Heart left ventricle (tissue), 16 donors: ENCODE measurements around the gene CKB. TPM values are rescaled to one million over a fixed set of nuclear protein-coding genes. Genes with fewer than 3 reads are reported as not detected.

Experiments used
- ATAC-seq, 4 donors: fragments of 200-7000 bp; cut with Tn5 transposase; one replicate each; pipeline ENCODE4 v1.9.1; 2020 to 2022; ENCODE audit warnings: moderate library complexity in 4 of 4, mild to moderate bottlenecking in 3 of 4, moderate number of reproducible peaks in 1 of 4
- DNase-seq, 5 donors: peaks; one replicate each; pipeline ENCODE4 v3.0.0-alpha.2; 2020
- H3K27ac ChIP-seq, 12 donors: fragments of 200-600 bp; sonication (generic) in 4 of 12; one replicate each; pipeline versions ENCODE4 v1.5.0 to v1.8.0; 2016 to 2022; ENCODE audit warnings: mild to moderate bottlenecking in 2 of 12
- H3K27me3 ChIP-seq, 9 donors: fragments of 200-600 bp; sonication (generic) in 2 of 9; one replicate each; pipeline versions ENCODE4 v1.5.1 to v1.8.0; 2016 to 2022; ENCODE audit warnings: mild to moderate bottlenecking in 3 of 9
- H3K36me3 ChIP-seq, 9 donors: fragments of 200-600 bp; sonication (generic) in 2 of 9; one replicate each; pipeline versions ENCODE4 v1.5.0 to v1.8.0; 2018 to 2022; ENCODE audit warnings: mild to moderate bottlenecking in 2 of 9
- H3K4me1 ChIP-seq, 12 donors: fragments of 200-600 bp; sonication (generic) in 4 of 12; one replicate each; pipeline versions ENCODE4 v1.5.0 to v1.8.0; 2016 to 2022; ENCODE audit warnings: mild to moderate bottlenecking in 3 of 12
- H3K4me3 ChIP-seq, 12 donors: fragments of 200-600 bp; sonication (generic) in 4 of 12; one replicate each; pipeline versions ENCODE4 v1.5.0 to v1.8.0; 2017 to 2022; ENCODE audit warnings: mild to moderate bottlenecking in 9 of 12, moderate library complexity in 4 of 12
- H3K9me3 ChIP-seq, 12 donors: fragments of 200-600 bp; sonication (generic) in 4 of 12; one replicate each; pipeline versions ENCODE4 v1.5.0 to v1.8.0; 2016 to 2022; ENCODE audit warnings: mild to moderate bottlenecking in 1 of 12
- CTCF ChIP-seq, 12 donors: fragments of 200-600 bp; sonication (generic) in 4 of 12; IDR thresholded peaks; one replicate each; pipeline versions ENCODE4 v1.5.0 to v1.8.0; 2018 to 2022; ENCODE audit warnings: antibody characterized with exemption in 12 of 12, mild to moderate bottlenecking in 5 of 12
- POLR2A ChIP-seq, 2 donors: fragments of 450-650 bp; IDR thresholded peaks; one replicate each; pipeline ENCODE4 v1.6.1; 2017; ENCODE audit warnings: antibody characterized with exemption in 2 of 2, mild to moderate bottlenecking in 2 of 2, moderate library complexity in 2 of 2
- WGBS, 4 donors: extraction: QIAGEN DNeasy Blood & Tissue Kit in 2 of 4; methylation state at CpG; one replicate each; pipeline versions ENCODE4 v1.1.5 to v1.1.7; 2013 to 2018; 5-methylcytosine and 5-hydroxymethylcytosine counted together
- intact Hi-C, 10 donors: fragments of 100-400 bp; cut with DNase I; formaldehyde crosslinking; loops; one replicate each; pipeline versions ENCODE4 v1.11.1 to v1.14.2; 2022
- polyA plus RNA-seq, 2 donors: library from polyadenylated mRNA; stranded (reverse); fragments of 200-250 nt; gene quantifications; one replicate each; pipeline ENCODE4 v1.2.3, GENCODE V29; 2013
- total RNA-seq, 9 donors: library from RNA; depleted of rRNA in 2 of 9; stranded (reverse); fragments of >200 nt in 2 of 9; fragmentation: NEBNext Ultra II Directional in 3 of 9; extraction: Animal tissue kit (Norgen Biotek cat#: 25700) in 3 of 9; gene quantifications; one replicate each; pipeline versions ENCODE4 v1.1.0 to v1.2.4, GENCODE V29; 2016 to 2023
- donor health status: ischemic (EF 13 %, LVEDD 7.1; RV severe dilation, severe dysfunction).
- donor health status: healthy with polysubstance abuse.
- donor health status: DM: no; HTN: yes; CAD: no.
- donor health status: DM: no; HTN: no; CAD: no.
- donor health status: ischemic (EF 25% LVEDD 6.9; RV normal size, moderate dysfunction).
- donor health status: ischemic (EF 25% LVEDD 5.7; RV mildly dilated, moderate dysfunction).
- donor health status: healthy.
- donor health status: DM: yes; HTN: yes; CAD: no.
- donor health status: ischemic (EF 35%, LVEDD 5.7; RV mildly dilated, moderate dysfunction).
- donor health status: nonischemic (EF 11% LVEDD 7.7; RV severe dilation, severe dysfunction).
- donor health status: DM: yes; HTN: yes; CAD: no.
- donor health status: PGD.
- donor health status: ischemic (EF 29% LVEDD 5.4; RV normal size, mild dysfunction).
- donor health status: nonischemic (EF 23%, LVEDD 6.1; RV moderate dilation, normal function).

Gene CKB
- total and polyA plus RNA-seq, 11 donors = 203 to 1,105 (median 529) TPM

- peak in 3 of 5 donors; percentile 59 to 72 (median 71) for DNase-seq
- H3K36me3 ChIP-seq = peaks cover 0 to 11% (median 0%) of the 10 kb centered on the region in 9 donors
- no peaks in the 10 kb centered on the region for H3K9me3 ChIP-seq
- peak overlapping the region in 11 of 12 donors; percentile 54 to 96 (median 73) for H3K27ac ChIP-seq
- peaks cover 0 to 34% (median 0%) of the 10 kb centered on the region in 9 donors for H3K27me3 ChIP-seq
- WGBS, 4 donors = 0 to 1% (median 0%) methylated on average over 1 to 77 of the region's 77 CpGs
- intact Hi-C loops = no loop called here
- peaks cover 0 to 86% (median 54%) of the 10 kb centered on the region in 12 donors for H3K4me1 ChIP-seq
- ATAC-seq = peak in 3 of 4 donors; percentile 42 to 54 (median 50)
- peak overlapping the region; percentile 38 to 70 (median 62) for H3K4me3 ChIP-seq
- TF ChIP-seq POLR2A (IDR thresholded peaks at IDR 0.05) (no peak), CTCF (IDR thresholded peaks at IDR 0.05) (peak in 1 of 12 donors; percentile 4)
These were observed 1.1 kb downstream of the CKB start for GRCh38 chr14:103521438-103521950.

- Histone ChIP-seq H3K27me3 (peaks cover 0 to 34% (median 0%) of the 10 kb centered on the region in 9 donors), H3K9me3 (no peaks in the 10 kb centered on the region), H3K36me3 (peaks cover 0 to 11% (median 0%) of the 10 kb centered on the region in 9 donors), H3K27ac (peak overlapping the region in 11 of 12 donors; percentile 54 to 96 (median 73)), H3K4me3 (peak overlapping the region; percentile 38 to 70 (median 62)), H3K4me1 (peaks cover 0 to 86% (median 50%) of the 10 kb centered on the region in 12 donors)
- intact Hi-C loops = no loop called here
- ATAC-seq = peak; percentile 21 to 59 (median 50)
- WGBS, 4 donors = 1 to 6% (median 5%) methylated on average over 23 to 64 of the region's 66 CpGs
- no peak for TF ChIP-seq POLR2A (IDR thresholded peaks at IDR 0.05)
- peak; percentile 41 to 73 (median 56) for TF ChIP-seq CTCF (IDR thresholded peaks at IDR 0.05)
- peak; percentile 81 to 92 (median 83) for DNase-seq
These were observed 1.8 kb downstream of the CKB start for GRCh38 chr14:103520657-103521437.

- Histone ChIP-seq H3K4me3 (peak overlapping the region in 7 of 12 donors; percentile 43 to 70 (median 64)), H3K27ac (peak overlapping the region in 9 of 12 donors; percentile 65 to 96 (median 78)), H3K36me3 (peaks cover 0 to 11% (median 0%) of the 10 kb centered on the region in 9 donors), H3K27me3 (peaks cover 0 to 34% (median 0%) of the 10 kb centered on the region in 9 donors), H3K9me3 (no peaks in the 10 kb centered on the region), H3K4me1 (peaks cover 0 to 83% (median 50%) of the 10 kb centered on the region in 12 donors)
- ATAC-seq (no peak), DNase-seq (no peak)
- intact Hi-C loops = no loop called here
- no peak for TF ChIP-seq CTCF (IDR thresholded peaks at IDR 0.05)
- no peak for TF ChIP-seq POLR2A (IDR thresholded peaks at IDR 0.05)
- 68 to 84% (median 80%) methylated on average over 3 to 10 of the region's 10 CpGs for WGBS, 4 donors
These were observed 2.4 kb downstream of the CKB start for GRCh38 chr14:103520269-103520656.

- intact Hi-C loops = loop anchor here in 6 of 10 donors (1.0 to 5.0 kb wide), 4 partner anchors 23 to 32 kb away; no protein-coding TSS in a partner anchor
- TF ChIP-seq POLR2A (IDR thresholded peaks at IDR 0.05) = no peak
- no peak for TF ChIP-seq CTCF (IDR thresholded peaks at IDR 0.05)
- ATAC-seq = no peak
- WGBS, 4 donors = 47 to 75% (median 63%) methylated on average over 3 to 22 of the region's 22 CpGs
- peaks cover 0 to 79% (median 50%) of the 10 kb centered on the region in 12 donors for H3K4me1 ChIP-seq
- H3K9me3 ChIP-seq = no peaks in the 10 kb centered on the region
- H3K27me3 ChIP-seq = peaks cover 0 to 34% (median 0%) of the 10 kb centered on the region in 9 donors
- peak overlapping the region in 5 of 12 donors; percentile 68 to 96 (median 83) for H3K27ac ChIP-seq
- no peak overlapping the region for H3K4me3 ChIP-seq
- DNase-seq = peak in 3 of 5 donors; percentile 25 to 67 (median 52)
- H3K36me3 ChIP-seq = peaks cover 0 to 11% (median 0%) of the 10 kb centered on the region in 9 donors
These were observed 2.8 kb downstream of the CKB start for GRCh38 chr14:103519837-103520212.
